GM21786 (cell line): ENCODE data around the gene CWC15.
"Not testable (repeated sequence)": the region's sequence is repeated elsewhere in the genome, so short reads cannot be mapped to it uniquely, and the experiment has no call there.

Experiments
- ATAC-seq: cut with Tn5 transposase; IDR thresholded peaks from one replicate; pipeline ENCODE4 v1.9.1; 2021; ENCODE audit not compliant: unreplicated experiment

CWC15 gene

GRCh38 chr11:94922321-94923003 is 50.9 kb downstream of the CWC15 start:
- ATAC-seq = no peak

- ATAC-seq = no peak
These were observed 53.0 kb downstream of the CWC15 start for GRCh38 chr11:94920311-94920710.

- ATAC-seq = not testable (repeated sequence)
These were observed 59.5 kb downstream of the CWC15 start for GRCh38 chr11:94913718-94914394.

- ATAC-seq = no peak
These were observed 60.5 kb downstream of the CWC15 start for GRCh38 chr11:94912806-94913205.
